ENCODE results near the gene LRMDA. TPM values are rescaled to one million over a fixed set of nuclear protein-coding genes. Genes with fewer than 3 reads are reported as not detected.

The LRMDA gene
- 1.8 TPM for total RNA-seq

- no peak for ATAC-seq
Measured at GRCh38 chr10:75431180-75432111, at the start of gene LRMDA. Gene LRMDA, plus strand, starts transcription at chr10:75431624.

GRCh38 chr10:75386128-75386527 lies 45.3 kb upstream of the LRMDA start:
- ATAC-seq = no peak

GRCh38 chr10:75388082-75388481 lies 43.3 kb upstream of the LRMDA start:
- ATAC-seq = no peak

- no peak for ATAC-seq
Measured at GRCh38 chr10:75390178-75390577, 41.2 kb upstream of the LRMDA start.

- ATAC-seq = no peak
Measured at GRCh38 chr10:75392271-75392670, 39.2 kb upstream of the LRMDA start.

GRCh38 chr10:75392744-75393143 lies 38.7 kb upstream of the LRMDA start:
- ATAC-seq = no peak

GRCh38 chr10:75394221-75394620 lies 37.2 kb upstream of the LRMDA start:
- peak; percentile 8 for ATAC-seq

- ATAC-seq = peak; percentile 47
Measured at GRCh38 chr10:75395066-75395931, 36.1 kb upstream of the LRMDA start.

- ATAC-seq = no peak
Measured at GRCh38 chr10:75395932-75396630, 35.3 kb upstream of the LRMDA start.

- peak; percentile 15 for ATAC-seq
Measured at GRCh38 chr10:75396631-75397495, 34.6 kb upstream of the LRMDA start.

GRCh38 chr10:75397496-75398199 lies 33.8 kb upstream of the LRMDA start:
- ATAC-seq = no peak

GRCh38 chr10:75398200-75398691 lies 33.2 kb upstream of the LRMDA start:
- ATAC-seq = no peak

GRCh38 chr10:75398692-75399460 lies 32.5 kb upstream of the LRMDA start:
- ATAC-seq = no peak

GRCh38 chr10:75399461-75400162 lies 31.8 kb upstream of the LRMDA start:
- ATAC-seq = peak; percentile 22

GRCh38 chr10:75400163-75400770 lies 31.2 kb upstream of the LRMDA start:
- ATAC-seq = no peak

- peak; percentile 24 for ATAC-seq
Measured at GRCh38 chr10:75400771-75401568, 30.5 kb upstream of the LRMDA start.

GRCh38 chr10:75401569-75402485 lies 29.6 kb upstream of the LRMDA start, which contains the start of gene ZNF503:
Gene ZNF503, minus strand, starts transcription at chr10:75401764. Its CDS starts 345 bp downstream, at chr10:75401419.
- ATAC-seq = peak; percentile 68

All from esophagus mucosa (tissue), 1 donor.